Suprapubic skin (tissue), 4 donors: ENCODE measurements around the gene SSH3.

Experiments
- EP300 ChIP-seq: sonication (generic); formaldehyde crosslinking; IDR thresholded peaks from one replicate; pipeline ENCODE4 v1.6.1; 2017; ENCODE audit warnings: antibody characterized with exemption
- POLR2A ChIP-seq, 2 donors: fragments of 450-650 bp; IDR thresholded peaks; one replicate each; pipeline ENCODE4 v1.6.1; 2017; ENCODE audit warnings: antibody characterized with exemption in 2 of 2, mild to moderate bottlenecking in 2 of 2, moderate library complexity in 2 of 2
- POLR2AphosphoS5 ChIP-seq, 3 donors: sonication (generic); formaldehyde crosslinking; IDR thresholded peaks; one replicate each; pipeline ENCODE4 v1.6.1; 2017; ENCODE audit warnings: antibody characterized with exemption in 3 of 3
- TF ChIP-seq, protein P1 (sequence below), 2 donors: fragments of 200-600 bp in 1 of 2; fragments of 450-650 bp in 1 of 2; sonication (generic) in 1 of 2; IDR thresholded peaks; one replicate each; pipeline ENCODE4 v1.5.1; 2016 to 2019; ENCODE audit warnings: antibody characterized with exemption in 2 of 2, mild to moderate bottlenecking in 1 of 2, moderate library complexity in 1 of 2

DNA sequence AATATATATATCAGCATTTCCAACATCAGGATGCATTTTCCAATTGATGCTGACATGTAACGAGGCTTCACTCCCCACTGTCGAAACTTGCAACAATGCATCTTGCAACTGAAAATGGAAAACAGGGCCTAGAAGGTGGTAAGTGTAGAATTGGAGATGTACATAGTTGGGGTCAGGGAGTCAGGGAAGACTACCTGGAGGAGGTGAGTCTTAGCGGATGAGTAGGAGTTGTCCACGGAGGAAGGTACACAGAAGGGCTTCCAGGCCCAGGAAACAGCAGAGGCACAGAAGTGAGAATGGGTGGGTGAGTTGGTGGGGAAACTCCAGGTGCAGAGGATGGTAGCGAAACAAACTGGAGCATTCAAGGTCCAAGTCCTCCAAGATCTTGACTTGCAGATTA is 39.1 kb upstream of the SSH3 start:
- TF ChIP-seq, protein P1, sequence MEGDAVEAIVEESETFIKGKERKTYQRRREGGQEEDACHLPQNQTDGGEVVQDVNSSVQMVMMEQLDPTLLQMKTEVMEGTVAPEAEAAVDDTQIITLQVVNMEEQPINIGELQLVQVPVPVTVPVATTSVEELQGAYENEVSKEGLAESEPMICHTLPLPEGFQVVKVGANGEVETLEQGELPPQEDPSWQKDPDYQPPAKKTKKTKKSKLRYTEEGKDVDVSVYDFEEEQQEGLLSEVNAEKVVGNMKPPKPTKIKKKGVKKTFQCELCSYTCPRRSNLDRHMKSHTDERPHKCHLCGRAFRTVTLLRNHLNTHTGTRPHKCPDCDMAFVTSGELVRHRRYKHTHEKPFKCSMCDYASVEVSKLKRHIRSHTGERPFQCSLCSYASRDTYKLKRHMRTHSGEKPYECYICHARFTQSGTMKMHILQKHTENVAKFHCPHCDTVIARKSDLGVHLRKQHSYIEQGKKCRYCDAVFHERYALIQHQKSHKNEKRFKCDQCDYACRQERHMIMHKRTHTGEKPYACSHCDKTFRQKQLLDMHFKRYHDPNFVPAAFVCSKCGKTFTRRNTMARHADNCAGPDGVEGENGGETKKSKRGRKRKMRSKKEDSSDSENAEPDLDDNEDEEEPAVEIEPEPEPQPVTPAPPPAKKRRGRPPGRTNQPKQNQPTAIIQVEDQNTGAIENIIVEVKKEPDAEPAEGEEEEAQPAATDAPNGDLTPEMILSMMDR (IDR thresholded peaks at IDR 0.05) = no peak
- no peak for TF ChIP-seq POLR2A (IDR thresholded peaks at IDR 0.05)
- no peak for TF ChIP-seq POLR2AphosphoS5 (IDR thresholded peaks at IDR 0.05)
- no peak for TF ChIP-seq EP300
